Mammary epithelial cell (primary cell): ENCODE measurements around the gene SDC3.

Experiments
- EZH2 ChIP-seq: IDR thresholded peaks from 2 replicates; pipeline ENCODE4 v1.6.1; 2012; ENCODE audit warnings: low read length, inconsistent platforms, borderline replicate concordance
- TF ChIP-seq, protein P1 (sequence below), 2 donors: IDR thresholded peaks in 1 of 2; conservative IDR thresholded peaks in 1 of 2; 2 replicates each; pipeline ENCODE4 v1.5.1; 2011 to 2012; ENCODE audit warnings: inconsistent platforms in 2 of 2, low read length in 2 of 2, mild to moderate bottlenecking in 2 of 2, control low read depth in 1 of 2, low read depth in 1 of 2; ENCODE audit not compliant: insufficient read depth in 1 of 2; ENCODE audit errors: extremely low read depth in 1 of 2

GRCh38 chr1:30955448-30956015 lies 47.0 kb upstream of the SDC3 start:
- TF ChIP-seq, protein P1, sequence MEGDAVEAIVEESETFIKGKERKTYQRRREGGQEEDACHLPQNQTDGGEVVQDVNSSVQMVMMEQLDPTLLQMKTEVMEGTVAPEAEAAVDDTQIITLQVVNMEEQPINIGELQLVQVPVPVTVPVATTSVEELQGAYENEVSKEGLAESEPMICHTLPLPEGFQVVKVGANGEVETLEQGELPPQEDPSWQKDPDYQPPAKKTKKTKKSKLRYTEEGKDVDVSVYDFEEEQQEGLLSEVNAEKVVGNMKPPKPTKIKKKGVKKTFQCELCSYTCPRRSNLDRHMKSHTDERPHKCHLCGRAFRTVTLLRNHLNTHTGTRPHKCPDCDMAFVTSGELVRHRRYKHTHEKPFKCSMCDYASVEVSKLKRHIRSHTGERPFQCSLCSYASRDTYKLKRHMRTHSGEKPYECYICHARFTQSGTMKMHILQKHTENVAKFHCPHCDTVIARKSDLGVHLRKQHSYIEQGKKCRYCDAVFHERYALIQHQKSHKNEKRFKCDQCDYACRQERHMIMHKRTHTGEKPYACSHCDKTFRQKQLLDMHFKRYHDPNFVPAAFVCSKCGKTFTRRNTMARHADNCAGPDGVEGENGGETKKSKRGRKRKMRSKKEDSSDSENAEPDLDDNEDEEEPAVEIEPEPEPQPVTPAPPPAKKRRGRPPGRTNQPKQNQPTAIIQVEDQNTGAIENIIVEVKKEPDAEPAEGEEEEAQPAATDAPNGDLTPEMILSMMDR (conservative IDR thresholded peaks at IDR 0.05 in 1 of 2, IDR thresholded peaks at IDR 0.05 in 1 of 2; ENCODE audit: extremely low read depth in 1 of 2, insufficient read depth in 1 of 2, low read depth in 1 of 2, low read length in 2 of 2) = no peak
- TF ChIP-seq EZH2 = no peak
